Keratinocyte (primary cell): Measurements from ENCODE around the gene AFM. TPM values are rescaled to one million over a fixed set of nuclear protein-coding genes. Genes with fewer than 3 reads are reported as not detected.

Experiments used
- DNase-seq: peaks from one replicate; pipeline ENCODE4 v3.0.0-alpha.2; 2011; ENCODE audit warnings: low read depth, missing footprints, low spot score
- FAIRE-seq: peaks from 2 replicates; lab custom pipeline; 2011; peaks lifted over from hg19 to GRCh38; lab: Jason Lieb, UNC
- H2AFZ ChIP-seq: 2 replicates; pipeline ENCODE4 v1.6.0; 2012; ENCODE audit warnings: low read length, control low read depth, inconsistent platforms; ENCODE audit not compliant: control insufficient read depth
- H3K27ac ChIP-seq: 2 replicates; pipeline ENCODE4 v1.5.1; 2011; ENCODE audit warnings: low read length; ENCODE audit not compliant: control insufficient read depth, insufficient read depth
- H3K27me3 ChIP-seq: 3 replicates; pipeline ENCODE4 v1.6.0; 2011; ENCODE audit warnings: low read length; ENCODE audit not compliant: control insufficient read depth, insufficient read depth; ENCODE audit errors: extremely low read depth
- H3K36me3 ChIP-seq, 2 experiments: 2 replicates in 1 of 2; 3 replicates in 1 of 2; pipeline ENCODE4 v1.5.1; 2011; ENCODE audit warnings: low read length in 2 of 2, mild to moderate bottlenecking in 1 of 2; ENCODE audit not compliant: control insufficient read depth in 2 of 2, insufficient read depth in 2 of 2; ENCODE audit errors: extremely low read depth in 1 of 2
- H3K4me1 ChIP-seq: 3 replicates; pipeline ENCODE4 v1.5.1; 2011; ENCODE audit warnings: low read length; ENCODE audit not compliant: control insufficient read depth, insufficient read depth; ENCODE audit errors: extremely low read depth
- H3K4me2 ChIP-seq: 3 replicates; pipeline ENCODE4 v1.6.0; 2011; ENCODE audit warnings: low read depth, low read length; ENCODE audit not compliant: control insufficient read depth, insufficient read depth; ENCODE audit errors: extremely low read depth
- H3K4me3 ChIP-seq, 3 experiments: fragments of 200-600 bp in 1 of 3; sonication (generic) in 1 of 3; 2 replicates in 2 of 3; 3 replicates in 1 of 3; pipeline ENCODE4 v1.5.1; 2011 to 2016; ENCODE audit warnings: low read length in 3 of 3, mild to moderate bottlenecking in 3 of 3, control low read depth in 2 of 3, inconsistent platforms in 1 of 3, low read depth in 1 of 3, mixed read lengths in 1 of 3, mixed run types in 1 of 3, moderate library complexity in 1 of 3; ENCODE audit not compliant: control insufficient read depth in 2 of 3, insufficient read depth in 2 of 3; ENCODE audit errors: extremely low read depth in 1 of 3
- H3K79me2 ChIP-seq: 2 replicates; pipeline ENCODE4 v1.6.0; 2012; ENCODE audit warnings: low read length; ENCODE audit not compliant: control insufficient read depth, insufficient read depth
- H3K9ac ChIP-seq: 3 replicates; pipeline ENCODE4 v1.6.0; 2011; ENCODE audit warnings: low read length; ENCODE audit not compliant: control insufficient read depth, insufficient read depth; ENCODE audit errors: extremely low read depth
- H3K9me1 ChIP-seq: 3 replicates; pipeline ENCODE4 v1.6.0; 2011; ENCODE audit warnings: low read length; ENCODE audit not compliant: control insufficient read depth, insufficient read depth; ENCODE audit errors: extremely low read depth
- H3K9me3 ChIP-seq: 2 replicates; pipeline ENCODE4 v1.5.1; 2012; ENCODE audit warnings: low read depth, low read length; ENCODE audit not compliant: control insufficient read depth
- H4K20me1 ChIP-seq: 3 replicates; pipeline ENCODE4 v1.6.0; 2011; ENCODE audit warnings: low read length; ENCODE audit not compliant: control insufficient read depth, insufficient read depth; ENCODE audit errors: extremely low read depth
- EZH2 ChIP-seq: IDR thresholded peaks from one replicate; pipeline ENCODE4 v1.6.1; 2012; ENCODE audit warnings: inconsistent platforms, mild to moderate bottlenecking, low read length, moderate library complexity
- dilution Hi-C: fragments of 300-500 bp; cut with MboI; formaldehyde crosslinking; loops from one replicate; pipeline ENCODE4 v1.7.0; 2020; ENCODE audit warnings: low sequenced_read_pairs; ENCODE audit not compliant: extremely low pct_ligation_motif_present
- polyA plus RNA-seq, 5 experiments: library from polyadenylated mRNA; depleted of rRNA in 3 of 5; stranded (reverse) in 3 of 5; stranded (forward) in 1 of 5; unstranded in 1 of 5; fragments of >200 nt; gene quantifications; 1 replicate in 1 of 5; 2 replicates in 3 of 5; 3 replicates in 1 of 5; pipeline versions ENCODE4 v1.2.1 to v1.2.3, GENCODE V29; 2011 to 2012; ENCODE audit warnings: missing spikeins in 2 of 5, low read depth in 1 of 5, low replicate concordance in 1 of 5
- TF ChIP-seq, protein P1 (sequence below), 3 experiments: IDR thresholded peaks in 1 of 3; conservative IDR thresholded peaks in 1 of 3; optimal IDR thresholded peaks in 1 of 3; 2 replicates in 2 of 3; 3 replicates in 1 of 3; pipeline versions ENCODE3 to v1.5.1; 2011; ENCODE audit warnings: low read length in 3 of 3, mild to moderate bottlenecking in 3 of 3, moderate library complexity in 2 of 3, control low read depth in 1 of 3, inconsistent platforms in 1 of 3; ENCODE audit not compliant: insufficient read depth in 2 of 3; ENCODE audit errors: extremely low read depth in 1 of 3

The AFM gene
- polyA plus RNA-seq, 1 donor (not counting 4 experiments of a cell fraction or from before 2014, with no cell fraction given) = not detected

DNA sequence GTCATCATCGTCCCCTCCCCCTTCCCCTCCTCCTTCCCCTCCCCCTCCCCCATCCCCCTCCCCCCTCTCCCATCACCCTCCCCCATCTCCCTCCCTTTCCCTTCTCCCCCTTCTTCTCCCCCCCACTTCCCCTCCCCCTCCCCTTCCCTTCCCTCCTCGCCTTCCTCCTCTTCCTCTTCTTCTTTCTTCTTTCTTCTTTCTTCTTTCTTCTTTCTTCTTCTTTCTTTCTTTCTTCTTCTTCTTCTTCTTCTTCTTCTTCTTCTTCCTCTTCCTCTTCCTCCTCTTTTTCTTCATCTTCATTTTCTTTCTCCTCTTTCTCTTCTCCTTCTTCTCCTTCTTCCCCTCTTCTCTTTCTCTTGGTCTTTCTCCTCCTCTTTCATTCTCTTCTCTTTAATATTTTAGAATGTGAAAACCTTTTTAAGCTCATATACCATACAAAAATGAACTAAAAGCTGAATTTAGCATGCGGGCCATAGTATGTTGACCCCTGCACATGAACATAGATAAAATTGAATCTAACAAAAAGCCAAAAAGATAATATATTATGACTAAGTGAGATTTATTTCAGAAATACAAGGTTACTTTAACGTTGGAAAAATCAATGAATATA lies 20.5 kb upstream of the AFM start:
- no peak overlapping the region for H3K9ac ChIP-seq
- H3K4me1 ChIP-seq = no peaks in the 10 kb centered on the region
- no peaks in the 10 kb centered on the region for H3K9me1 ChIP-seq
- no peak for FAIRE-seq
- H3K27me3 ChIP-seq = no peaks in the 10 kb centered on the region
- H3K9me3 ChIP-seq = no peaks in the 10 kb centered on the region
- H3K27ac ChIP-seq = no peak overlapping the region
- H3K4me2 ChIP-seq = no peak overlapping the region
- H3K4me3 ChIP-seq = no peak overlapping the region
- H2AFZ ChIP-seq = no peak overlapping the region
- H4K20me1 ChIP-seq = no peaks in the 10 kb centered on the region
- H3K36me3 ChIP-seq = no peaks in the 10 kb centered on the region
- dilution Hi-C loops = no loop called here
- H3K79me2 ChIP-seq = no peaks in the 10 kb centered on the region
- TF ChIP-seq EZH2 = no peak
- TF ChIP-seq, protein P1, sequence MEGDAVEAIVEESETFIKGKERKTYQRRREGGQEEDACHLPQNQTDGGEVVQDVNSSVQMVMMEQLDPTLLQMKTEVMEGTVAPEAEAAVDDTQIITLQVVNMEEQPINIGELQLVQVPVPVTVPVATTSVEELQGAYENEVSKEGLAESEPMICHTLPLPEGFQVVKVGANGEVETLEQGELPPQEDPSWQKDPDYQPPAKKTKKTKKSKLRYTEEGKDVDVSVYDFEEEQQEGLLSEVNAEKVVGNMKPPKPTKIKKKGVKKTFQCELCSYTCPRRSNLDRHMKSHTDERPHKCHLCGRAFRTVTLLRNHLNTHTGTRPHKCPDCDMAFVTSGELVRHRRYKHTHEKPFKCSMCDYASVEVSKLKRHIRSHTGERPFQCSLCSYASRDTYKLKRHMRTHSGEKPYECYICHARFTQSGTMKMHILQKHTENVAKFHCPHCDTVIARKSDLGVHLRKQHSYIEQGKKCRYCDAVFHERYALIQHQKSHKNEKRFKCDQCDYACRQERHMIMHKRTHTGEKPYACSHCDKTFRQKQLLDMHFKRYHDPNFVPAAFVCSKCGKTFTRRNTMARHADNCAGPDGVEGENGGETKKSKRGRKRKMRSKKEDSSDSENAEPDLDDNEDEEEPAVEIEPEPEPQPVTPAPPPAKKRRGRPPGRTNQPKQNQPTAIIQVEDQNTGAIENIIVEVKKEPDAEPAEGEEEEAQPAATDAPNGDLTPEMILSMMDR (optimal IDR thresholded peaks at IDR 0.05 in 1 of 3, IDR thresholded peaks at IDR 0.05 in 1 of 3, conservative IDR thresholded peaks at IDR 0.05 in 1 of 3; ENCODE audit: extremely low read depth in 1 of 3, insufficient read depth in 2 of 3, low read length in 3 of 3) = no peak
- DNase-seq = no peak

DNA sequence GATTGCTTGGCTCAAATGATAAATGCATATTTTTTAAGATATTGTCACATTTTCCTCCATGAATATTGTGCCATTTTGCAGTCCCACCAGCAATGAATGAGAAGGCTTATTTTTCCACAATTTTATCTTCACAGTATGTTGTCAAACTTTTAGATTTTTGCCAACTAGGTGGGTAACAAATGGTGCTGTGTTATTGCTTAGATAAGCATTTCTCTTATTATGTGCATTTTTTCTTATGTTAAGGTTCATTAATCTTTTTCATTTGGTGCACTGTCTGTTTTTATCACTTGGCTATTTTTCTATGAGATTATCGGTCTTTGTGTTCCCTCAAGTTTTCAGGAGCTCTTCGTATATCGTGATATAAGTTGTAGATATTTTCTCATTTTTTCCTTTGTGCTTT lies 13.4 kb upstream of the AFM start:
- dilution Hi-C loops = no loop called here

More for the DNA sequence above, 13.4 kb upstream of the AFM start:
- no peaks in the 10 kb centered on the region for H3K36me3 ChIP-seq
- H2AFZ ChIP-seq = no peak overlapping the region
- DNase-seq (no peak), FAIRE-seq (no peak)
- TF ChIP-seq, protein P1 (optimal IDR thresholded peaks at IDR 0.05 in 1 of 3, IDR thresholded peaks at IDR 0.05 in 1 of 3, conservative IDR thresholded peaks at IDR 0.05 in 1 of 3; ENCODE audit: extremely low read depth in 1 of 3, insufficient read depth in 2 of 3, low read length in 3 of 3) = no peak
- TF ChIP-seq EZH2 = no peak
- H3K27ac ChIP-seq = no peak overlapping the region
- no peaks in the 10 kb centered on the region for H3K9me3 ChIP-seq
- H3K9ac ChIP-seq = no peak overlapping the region
- no peaks in the 10 kb centered on the region for H3K79me2 ChIP-seq
- no peak overlapping the region for H3K4me2 ChIP-seq
- H3K4me3 ChIP-seq = no peak overlapping the region
- H3K4me1 ChIP-seq = no peaks in the 10 kb centered on the region
- no peaks in the 10 kb centered on the region for H4K20me1 ChIP-seq
- H3K27me3 ChIP-seq = no peaks in the 10 kb centered on the region
- no peaks in the 10 kb centered on the region for H3K9me1 ChIP-seq
